GM23248 (cell line): ENCODE measurements around the gene PCDHGB5.

Source experiments
- EZH2 ChIP-seq: fragments of 200-600 bp; sonication (generic); IDR thresholded peaks from 2 replicates; pipeline ENCODE4 v1.6.1; 2018; ENCODE audit warnings: antibody characterized with exemption, mild to moderate bottlenecking; ENCODE audit not compliant: insufficient read depth, poor library complexity, severe bottlenecking
- EZH2phosphoT487 ChIP-seq: fragments of 200-600 bp; sonication (generic); IDR thresholded peaks from 2 replicates; pipeline ENCODE4 v1.6.1; 2018; ENCODE audit warnings: antibody characterized with exemption, moderate library complexity, mild to moderate bottlenecking, low read depth; ENCODE audit not compliant: insufficient read depth

DNA sequence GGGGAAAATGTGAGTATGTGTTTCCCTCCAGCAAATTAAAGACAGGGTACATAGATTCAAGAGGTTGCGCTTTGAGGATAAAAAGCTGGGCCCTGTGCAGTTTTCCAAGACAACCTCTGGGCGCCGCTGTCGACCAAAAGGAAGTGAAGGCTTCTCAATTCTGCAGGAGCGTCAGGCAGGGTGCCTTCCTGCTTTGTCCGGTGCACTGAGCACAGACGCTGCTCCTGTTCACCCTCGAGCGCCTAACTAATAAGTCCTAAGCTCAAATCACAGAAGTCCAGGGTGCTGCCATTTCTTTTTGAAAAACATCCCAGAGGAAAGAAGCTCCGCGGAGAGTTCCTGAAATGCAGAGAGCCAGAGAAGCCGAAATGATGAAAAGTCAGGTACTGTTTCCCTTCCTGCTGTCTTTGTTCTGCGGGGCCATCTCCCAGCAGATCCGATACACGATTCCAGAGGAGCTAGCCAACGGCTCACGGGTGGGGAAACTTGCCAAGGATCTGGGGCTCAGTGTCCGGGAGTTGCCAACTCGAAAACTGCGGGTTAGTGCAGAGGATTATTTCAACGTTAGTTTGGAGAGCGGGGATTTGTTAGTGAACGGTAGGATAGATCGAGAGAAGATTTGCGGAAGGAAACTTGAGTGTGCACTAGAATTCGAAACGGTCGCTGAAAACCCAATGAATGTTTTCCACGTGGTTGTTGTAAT, 47.7 kb upstream of the PCDHGB5 start, which contains the start of gene PCDHGB1:
- TF ChIP-seq EZH2 (no peak), EZH2phosphoT487 (no peak)
